A172 (cell line): Measurements from ENCODE around the gene NQO2. TPM values are rescaled to one million over a fixed set of nuclear protein-coding genes. Genes with fewer than 3 reads are reported as not detected.
"Not testable (repeated sequence)": the region's sequence is repeated elsewhere in the genome, so short reads cannot be mapped to it uniquely, and the experiment has no call there.

ENCODE experiments used
- DNase-seq: peaks from one replicate; pipeline ENCODE4 v3.0.0-alpha.2; 2015; ENCODE audit warnings: low spot score
- total RNA-seq: library from RNA; depleted of rRNA; stranded (reverse); fragments of >200 nt; shearing (Covaris generic); gene quantifications from 2 replicates; pipeline ENCODE4 v1.2.3, GENCODE V29; 2014

NQO2 gene
- total RNA-seq, 1 experiment from 2014 or later, result 74.5 TPM

DNA sequence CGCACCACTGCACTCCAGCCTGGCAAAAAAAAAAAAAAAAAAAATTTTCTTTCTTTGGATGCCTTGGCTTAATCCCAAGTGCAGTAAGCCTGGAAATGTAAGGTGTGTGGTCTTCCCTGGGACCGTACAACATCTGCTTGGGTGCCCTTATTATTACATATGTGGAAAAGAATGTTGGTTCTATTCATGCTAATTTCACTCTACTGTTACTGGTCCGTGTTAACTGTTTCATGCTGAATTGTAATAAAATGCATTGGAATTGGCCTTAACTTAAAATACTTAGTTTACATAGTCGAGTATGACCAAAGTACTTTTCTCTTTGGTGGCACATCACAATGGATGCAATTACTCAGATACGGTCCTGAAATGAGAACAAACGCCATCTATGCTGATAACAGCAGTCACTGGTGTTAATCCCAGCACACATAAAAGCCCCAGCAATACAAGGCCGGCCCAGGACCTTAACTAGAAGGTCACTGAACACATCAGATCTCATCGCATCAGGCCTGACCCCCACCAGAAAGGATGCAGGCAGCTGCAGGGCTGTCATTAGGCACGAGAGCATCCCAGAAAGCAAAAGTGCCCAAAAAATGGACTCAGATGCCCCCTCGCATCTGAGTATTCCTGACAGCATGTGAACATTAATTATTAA is 29.5 kb upstream of the NQO2 start:
- DNase-seq, result no peak

DNA sequence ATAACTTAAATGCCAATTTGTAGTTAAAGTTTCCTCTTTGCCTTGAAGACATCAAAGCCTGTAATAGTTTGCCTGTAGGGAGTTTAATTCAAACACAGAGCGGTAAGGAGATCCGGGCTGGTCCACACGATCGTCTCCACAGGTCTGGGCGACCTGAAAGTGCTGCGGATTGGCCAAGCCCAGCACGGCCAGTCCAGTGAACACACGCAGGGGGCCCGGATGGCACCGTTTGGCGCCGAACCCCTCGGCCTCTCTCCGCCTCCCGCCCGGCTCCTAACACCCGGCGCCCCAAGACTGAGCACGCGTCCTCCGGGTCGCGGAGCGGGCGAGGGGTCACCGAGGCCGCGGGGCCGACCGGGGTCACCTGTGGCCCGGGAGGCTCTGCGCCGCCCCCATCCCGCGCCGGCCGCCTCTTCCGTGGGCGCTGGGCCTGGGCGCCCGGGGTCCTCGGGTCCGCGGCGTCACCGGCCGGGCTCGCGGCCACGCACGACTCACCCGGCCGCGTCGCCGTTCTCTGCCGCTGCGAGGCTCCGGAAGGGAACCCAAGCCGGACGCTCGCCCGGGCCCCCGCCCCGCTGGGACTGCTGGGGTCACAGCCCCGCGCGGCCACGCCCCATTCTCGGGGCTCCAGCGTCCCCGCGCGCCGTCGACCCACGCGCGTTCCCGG is 28.8 kb upstream of the NQO2 start:
- DNase-seq, result peak; percentile 47

DNA sequence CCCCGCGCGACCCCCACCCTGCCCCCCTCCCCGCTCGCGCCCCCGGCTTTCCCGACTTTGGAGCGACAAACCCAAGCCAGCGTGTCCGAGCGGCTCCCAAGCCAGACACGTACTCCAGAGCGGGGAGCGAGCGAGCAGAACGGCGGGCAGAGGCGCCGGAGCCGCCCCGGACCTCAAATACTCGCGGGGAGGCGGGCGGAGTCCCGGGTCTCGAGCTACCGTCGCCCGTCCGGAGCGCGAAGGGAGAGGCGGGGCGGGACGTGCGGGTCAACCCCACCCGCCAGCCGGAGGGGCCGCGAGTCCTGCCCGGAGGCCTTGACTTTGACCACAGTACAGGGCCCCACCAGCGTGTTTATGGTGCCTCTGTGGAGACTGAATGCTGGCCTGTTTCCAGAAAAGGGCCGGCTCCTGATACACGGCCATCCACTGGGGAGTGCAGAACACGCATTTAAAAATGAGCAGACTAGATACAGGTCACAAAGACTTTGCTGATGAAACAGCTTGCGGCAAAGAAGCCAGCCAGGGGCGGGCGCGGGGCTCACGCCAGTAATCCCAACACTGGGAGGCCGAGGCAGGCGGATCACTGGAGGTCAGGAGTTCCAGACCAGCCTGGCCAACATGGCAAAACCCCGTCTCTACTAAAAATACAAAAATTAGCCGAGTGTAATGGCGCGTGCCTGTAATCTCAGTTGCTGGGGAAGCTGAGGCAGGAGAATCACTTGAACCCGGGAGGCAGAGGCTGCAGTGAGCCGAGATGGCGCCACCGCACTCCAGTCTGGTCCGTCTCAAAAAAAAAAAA is 28.1 kb upstream of the NQO2 start, which contains the start of gene SERPINB6:
TSS of gene SERPINB6 (minus strand) at position 148 of the 799 bp plus-strand sequence. CDS start 12,235 bp downstream, outside the sequence.
- DNase-seq, result peak; percentile 53

DNA sequence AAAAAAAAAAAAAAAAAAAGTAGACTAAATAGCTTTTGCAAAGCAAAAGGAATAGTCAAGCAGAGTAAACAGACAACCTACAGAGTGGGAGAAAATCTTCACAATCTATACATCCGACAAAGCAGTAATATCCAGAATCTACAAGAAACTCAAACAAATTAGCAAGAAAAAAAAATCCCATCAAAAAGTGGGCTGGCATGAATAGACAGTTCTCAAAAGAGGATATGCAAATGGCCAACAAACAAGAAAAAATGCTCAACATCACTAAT is 27.5 kb upstream of the NQO2 start:
- DNase-seq, result not testable (repeated sequence)

DNA sequence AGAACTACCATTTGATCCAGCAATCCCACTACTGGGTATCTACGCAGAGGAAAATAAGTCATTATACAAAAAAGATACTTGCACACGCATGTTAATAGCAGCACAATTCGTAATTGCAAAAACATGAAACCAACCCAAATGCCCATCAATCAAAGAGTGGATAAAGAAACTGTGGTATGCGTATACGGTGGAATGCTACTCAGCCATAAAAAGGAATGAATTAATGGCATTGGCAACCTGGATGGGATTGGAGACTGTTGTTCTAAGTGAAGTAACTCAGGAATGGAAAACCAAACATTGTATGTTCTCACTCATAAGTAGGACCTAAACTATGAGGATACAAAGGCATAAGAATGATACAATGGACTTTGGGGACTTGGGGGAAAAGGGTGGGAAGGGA is 27.0 kb upstream of the NQO2 start:
- DNase-seq, result not testable (repeated sequence)

DNA sequence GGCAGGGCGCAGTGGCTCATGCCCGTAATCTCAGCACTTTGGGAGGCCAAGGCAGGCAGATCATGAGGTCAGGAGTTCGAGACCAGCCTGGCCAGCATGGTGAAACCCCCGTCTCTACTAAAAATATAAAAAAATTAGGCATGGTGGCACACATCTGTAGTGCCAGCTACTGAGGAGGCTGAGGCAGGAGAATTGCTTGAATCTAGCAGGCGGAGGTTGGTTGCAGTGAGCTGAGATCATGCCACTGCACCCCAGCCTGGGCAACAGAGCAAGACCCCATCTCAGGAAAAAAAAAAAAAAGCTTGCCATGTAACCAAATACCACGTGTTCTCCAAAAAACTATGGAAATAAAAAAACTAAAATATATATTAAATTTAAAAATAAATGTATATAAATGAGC is 26.5 kb upstream of the NQO2 start:
- DNase-seq, result not testable (repeated sequence)

DNA sequence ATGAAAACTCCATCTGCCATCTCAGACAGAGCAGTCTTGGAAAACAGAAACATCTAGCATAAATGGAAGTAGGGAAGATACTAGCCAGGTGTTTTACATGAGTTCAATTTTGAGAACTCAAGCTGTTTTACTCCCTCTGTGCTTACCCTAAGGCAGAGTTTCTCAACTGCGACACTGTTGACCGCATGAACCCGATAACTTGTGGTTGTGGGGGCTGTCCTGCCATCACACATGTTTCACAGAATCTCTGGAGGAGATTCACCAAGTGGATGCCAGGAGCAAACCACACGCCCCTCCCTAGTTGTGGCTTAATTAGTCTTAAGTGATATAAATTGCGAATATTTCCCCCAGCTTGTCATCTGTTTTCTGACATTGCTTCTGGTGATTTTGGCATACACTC is 26.0 kb upstream of the NQO2 start:
- no peak for DNase-seq

DNA sequence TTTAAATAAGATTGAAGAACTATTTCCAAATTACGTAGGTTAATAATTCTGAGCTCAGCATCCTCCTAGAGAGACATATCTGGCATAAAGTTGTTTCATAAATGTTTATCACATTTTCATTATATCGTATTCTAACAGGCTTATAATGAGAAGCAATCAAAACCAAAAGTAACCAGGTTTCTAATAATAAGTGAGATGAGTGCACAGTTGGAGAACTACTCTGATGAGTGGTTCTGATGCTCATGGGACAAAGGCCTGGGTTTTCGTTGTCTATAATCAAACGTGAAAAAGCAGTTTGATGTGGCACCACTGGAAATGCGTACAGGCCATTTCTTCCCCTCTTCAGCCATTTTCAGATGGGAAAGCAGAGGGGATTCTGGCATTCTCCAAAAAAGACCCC is 23.6 kb upstream of the NQO2 start:
- DNase-seq, result no peak

DNA sequence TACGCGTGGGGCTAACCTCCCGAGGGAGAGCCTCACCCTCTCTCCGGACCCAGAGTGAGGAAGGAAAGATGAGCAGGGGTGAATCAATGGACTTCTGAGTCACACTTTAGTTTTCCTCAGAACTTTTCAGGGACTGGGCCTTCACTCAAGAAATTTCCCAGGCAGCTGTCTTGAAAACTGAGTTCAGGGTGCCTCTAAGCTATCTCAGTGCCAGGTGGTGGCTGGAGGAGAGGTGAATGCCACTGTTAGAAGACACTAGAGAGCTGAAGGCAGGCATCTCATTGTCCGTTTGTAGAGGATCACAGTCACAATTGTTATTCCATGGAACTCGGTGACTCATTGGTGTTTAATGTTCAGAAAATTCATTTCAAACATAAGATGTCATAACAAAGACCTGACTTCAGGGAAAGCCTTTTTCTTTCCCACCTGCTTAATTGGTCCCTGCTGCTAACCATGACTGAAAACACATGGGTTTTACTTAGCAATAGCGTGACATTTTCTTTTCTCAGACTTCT is 23.1 kb upstream of the NQO2 start:
- peak; percentile 78 for DNase-seq

DNA sequence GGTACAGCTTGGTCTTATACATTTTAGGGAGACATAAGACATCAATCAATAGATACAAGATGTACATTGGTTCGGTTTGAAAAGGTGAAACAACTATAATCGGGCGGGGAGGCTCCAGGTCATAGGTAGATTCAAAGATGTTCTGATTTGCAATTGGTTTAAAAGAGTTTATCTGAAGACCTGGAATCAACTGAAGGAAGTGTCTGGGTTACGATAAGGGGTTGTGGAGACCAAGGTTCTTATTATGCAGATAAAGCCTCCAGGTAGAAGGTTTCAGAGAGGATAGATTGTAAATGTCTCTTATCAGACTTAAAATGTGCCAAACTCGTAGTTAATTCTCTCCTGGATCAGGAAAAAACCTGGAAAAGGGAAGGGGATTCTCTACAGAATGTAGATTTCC is 22.4 kb upstream of the NQO2 start:
- no peak for DNase-seq

DNA sequence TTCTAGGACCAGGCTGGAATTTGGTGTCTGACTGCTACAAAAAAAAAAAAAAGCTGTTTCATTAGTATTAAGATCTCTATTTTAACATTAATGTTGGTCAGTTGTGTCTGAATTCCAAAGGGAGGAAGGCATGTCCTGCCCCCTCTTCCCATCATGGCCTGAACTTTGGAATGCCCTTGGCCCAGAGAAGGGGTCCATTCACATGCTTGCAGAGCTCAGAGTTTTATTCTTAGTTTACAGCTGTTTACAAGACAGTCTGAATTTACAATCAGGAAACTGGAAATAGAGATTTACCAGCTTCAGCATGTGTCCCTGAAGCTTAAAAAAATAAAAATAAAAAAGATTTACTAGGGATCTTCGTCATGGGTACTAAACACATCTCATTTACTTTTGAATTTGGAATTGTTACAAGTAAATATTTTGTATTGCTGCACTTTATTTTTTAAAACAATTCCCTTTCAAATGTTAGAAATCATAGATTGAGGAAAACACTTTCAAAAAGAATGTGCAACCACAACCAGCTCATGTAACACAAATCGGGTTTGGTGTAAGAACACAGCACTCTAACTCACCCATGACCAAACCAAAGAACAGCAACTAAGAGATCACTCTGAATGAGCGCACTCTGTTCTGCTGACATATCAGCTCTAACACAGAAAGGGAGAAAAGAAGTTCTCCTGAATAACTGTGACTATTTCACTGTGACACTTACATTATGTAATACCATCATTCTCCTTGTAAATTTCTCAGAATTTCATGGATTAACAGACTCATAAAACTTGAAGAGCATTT is 21.7 kb upstream of the NQO2 start:
- DNase-seq, result no peak

DNA sequence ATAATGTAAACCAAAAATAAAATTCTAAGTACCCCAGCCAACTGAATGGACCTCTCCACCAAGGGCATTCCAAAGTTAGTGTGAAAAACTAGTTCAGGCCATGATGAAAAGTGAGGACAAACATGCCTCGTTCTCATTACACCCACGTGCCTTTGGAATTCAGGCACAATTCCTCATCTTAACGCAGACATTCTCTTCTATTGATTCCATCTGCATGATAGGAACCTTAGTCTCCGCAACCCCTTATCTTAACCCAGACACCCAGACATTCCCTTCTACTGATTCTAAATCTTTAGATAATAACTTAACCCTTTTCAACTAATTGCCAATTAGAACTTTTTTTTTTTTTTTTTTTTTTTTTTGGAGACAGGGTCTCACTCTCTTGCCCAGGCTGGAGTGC is 20.8 kb upstream of the NQO2 start:
- no peak for DNase-seq

DNA sequence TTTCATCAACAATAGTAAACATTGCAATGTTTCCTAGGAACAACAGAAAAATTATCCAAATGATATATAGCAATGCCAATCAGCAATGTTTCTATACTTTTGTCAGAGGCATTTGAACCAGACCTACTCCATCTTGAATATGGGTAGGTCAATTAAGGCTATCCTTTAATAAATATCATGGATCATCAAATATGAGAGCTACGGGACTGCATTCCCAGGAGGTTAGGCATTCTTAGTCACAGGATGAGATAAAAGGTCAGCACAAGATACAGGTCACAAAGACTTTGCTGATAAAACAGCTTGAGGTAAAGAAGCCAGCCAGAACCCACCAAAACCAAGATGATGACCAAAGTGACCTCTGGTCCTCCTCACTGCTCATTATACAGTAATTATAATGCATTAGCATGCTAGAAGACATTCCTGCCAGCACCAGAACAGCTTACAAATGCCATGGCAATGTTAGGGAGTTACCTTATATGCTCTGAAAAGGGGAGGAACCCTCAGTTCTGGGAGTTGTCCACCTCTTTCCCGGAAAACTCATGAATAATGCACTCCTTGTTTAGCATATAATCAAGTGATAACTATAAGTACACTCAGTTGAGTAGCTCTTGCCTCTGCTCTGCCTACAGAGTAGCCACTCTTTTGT is 19.8 kb upstream of the NQO2 start:
- peak; percentile 80 for DNase-seq

DNA sequence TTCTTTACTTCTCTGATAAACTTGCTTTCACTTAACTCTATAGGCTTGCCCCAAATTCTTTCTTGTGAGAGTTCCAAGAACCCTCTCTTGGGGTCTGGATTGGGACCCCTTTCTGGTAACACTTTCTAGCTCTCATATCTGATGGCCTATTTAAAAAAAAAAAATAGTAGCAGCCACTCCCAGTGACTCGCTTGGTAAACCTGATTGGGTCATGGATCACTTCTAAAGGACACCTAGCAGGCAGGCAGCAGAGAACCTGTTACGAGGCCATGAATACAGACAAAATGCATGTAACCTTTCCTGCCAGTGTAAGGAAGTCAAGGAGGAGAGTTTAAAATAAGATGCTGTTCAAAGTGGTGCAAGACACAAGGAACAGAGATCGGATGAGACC is 19.2 kb upstream of the NQO2 start:
- DNase-seq, result no peak

DNA sequence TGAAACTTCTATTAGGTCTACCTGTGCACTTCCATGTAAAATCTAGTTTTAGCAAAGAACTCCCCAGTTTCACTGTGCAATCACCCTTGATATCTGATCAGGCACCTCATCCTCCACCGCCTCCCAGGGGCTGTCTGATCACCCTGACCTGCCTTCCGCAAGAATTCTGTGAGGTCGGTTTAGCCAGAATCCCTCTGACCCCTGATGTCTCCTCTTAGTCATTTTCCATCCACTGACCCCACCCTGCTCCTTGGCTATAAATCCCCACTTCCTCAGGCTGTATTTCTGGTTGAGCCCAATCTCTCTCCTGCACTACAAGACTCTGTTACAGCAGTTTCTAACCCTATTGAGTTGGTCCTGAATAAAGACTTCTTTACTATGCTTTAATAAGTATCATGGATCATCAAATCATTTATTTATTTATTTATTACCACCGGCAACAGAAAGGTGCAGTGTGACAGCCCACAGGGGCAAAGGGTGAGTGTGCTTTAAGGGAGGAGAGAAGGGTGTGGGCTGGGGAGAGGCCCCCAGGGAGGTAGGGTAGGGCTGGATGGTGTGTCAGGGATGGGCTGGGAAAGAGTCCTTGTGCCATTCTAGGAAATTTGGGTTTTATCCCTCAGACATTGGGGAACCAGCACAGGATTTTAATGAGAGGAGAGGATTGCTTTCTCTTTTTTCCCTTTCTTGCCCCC is 17.1 kb upstream of the NQO2 start:
- no peak for DNase-seq

DNA sequence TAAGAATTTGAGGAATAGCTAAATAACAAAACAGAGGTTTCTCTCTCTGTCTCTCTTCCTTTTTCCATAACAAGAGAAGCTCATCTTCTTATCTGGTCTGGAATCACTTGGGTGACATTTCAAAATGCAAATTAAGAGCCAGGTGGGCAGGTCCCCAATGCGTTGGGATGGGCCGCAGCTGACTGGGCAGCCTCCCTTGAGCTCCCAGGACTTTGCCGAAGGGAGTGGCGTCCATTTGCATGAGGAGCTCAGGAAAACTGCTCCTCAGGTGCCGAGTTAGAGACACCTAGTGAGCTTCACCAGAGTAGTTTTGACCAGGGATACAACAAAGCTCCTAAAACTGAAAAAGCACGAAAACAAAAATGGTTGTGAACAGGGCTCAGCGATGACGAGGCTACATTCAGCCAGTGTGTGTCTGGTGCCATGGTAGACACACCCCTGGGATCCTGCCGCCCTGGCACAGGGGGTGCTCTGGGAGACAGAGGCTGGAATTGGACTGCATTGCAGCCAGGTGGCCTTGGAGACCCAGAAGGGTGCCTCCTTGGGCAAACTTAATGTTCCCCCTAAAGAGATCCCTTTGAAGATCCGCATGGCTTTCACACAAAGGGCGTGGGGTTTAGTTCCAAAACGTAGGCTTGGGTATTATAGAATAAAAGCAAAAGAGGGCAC is 14.8 kb upstream of the NQO2 start:
- no peak for DNase-seq

DNA sequence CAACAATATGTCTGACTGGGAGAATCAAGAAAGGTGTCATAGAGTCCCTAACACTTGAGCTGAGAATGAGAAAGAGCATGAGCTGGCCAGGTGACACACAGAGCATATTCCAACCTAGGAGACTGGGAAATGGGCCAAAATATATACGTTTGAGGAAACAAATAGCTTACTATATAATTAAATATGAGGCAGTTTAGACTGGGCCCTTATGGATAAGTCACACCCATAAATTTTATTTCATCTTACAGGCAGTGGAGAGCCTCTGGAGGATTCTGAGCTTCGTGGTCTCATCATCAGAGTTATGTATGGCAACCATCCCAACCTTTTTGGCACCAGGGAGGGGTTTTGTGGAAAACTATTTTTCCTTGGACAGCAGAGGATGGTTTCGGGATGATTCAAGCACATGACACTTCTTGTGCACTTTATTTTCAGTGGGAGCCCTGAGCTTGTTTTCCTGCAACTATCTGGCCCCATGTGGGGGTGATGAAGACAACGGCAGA is 12.9 kb upstream of the NQO2 start:
- DNase-seq, result peak; percentile 86

DNA sequence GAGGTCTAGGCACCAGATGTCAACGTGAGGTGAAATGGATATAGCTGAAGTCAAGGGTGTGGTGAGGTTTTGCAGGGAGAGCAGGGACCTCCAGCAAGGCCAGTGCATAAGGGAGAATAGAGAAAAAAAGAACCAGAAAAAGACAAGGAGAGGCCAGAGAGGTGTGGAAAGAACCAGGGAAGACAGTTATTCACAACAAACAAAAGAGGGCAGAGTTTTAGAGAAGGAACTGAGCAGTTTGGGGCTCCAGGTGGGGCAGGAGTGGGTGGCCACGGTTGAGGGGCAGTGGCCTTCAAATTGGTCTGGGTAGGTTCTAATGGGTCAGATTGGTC is 11.6 kb upstream of the NQO2 start:
- no peak for DNase-seq

DNA sequence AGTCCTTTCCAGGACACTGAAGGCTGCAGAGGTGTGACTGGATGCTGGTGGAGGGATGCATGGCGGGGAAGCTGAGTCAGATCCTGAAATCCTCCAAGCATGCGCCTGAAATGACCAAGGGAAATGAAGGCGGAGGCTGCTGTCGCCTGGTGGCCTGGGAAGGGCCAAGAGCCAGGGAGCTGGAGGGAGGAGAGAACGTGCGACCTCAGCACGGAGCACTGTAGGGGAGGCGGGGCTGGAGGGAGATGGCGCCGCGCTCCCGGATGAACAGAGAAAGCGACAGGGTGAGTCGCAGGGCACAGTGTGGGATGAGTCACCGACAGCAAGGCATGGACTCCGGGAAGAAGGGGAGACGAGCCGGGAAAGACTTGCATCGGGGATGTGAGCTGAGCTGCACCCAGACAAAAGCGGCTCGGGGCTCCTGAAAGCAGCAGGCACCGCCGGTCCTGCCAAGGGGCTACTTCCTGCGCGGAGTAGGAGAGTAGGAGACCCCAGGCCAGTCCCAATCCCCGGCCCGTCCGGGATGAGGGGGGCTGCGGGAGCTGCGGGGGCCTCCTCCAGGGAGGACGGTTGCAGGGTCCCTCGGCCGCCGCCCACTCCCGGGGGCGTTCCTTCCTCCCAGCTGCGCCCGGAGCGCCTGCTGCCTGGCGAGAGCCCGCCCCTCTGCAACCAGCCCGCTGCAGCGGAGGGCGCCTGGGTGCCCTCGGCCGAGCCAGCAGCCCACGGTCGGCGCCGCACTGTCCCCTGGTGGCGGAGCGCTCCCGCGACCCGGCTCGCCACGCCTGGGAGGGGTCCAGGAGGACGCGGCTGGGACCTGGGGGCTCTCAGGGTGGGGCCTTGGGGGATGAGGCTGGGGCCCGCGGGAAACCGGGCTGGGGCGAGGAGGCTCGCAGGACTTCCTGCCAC is 11.0 kb upstream of the NQO2 start:
- peak; percentile 96 for DNase-seq
